Suppressor macrophage treated with lipopolysaccharide for 4 hours (primary cell): Measurements from ENCODE around the gene PWWP2A.
A peak's percentile ranks its signal among the peaks of the same experiment; 100 is the strongest.
"Not testable (repeated sequence)": the region's sequence is repeated elsewhere in the genome, so short reads cannot be mapped to it uniquely, and the experiment has no call there.

Source experiments
- DNase-seq: peaks from one replicate; pipeline ENCODE4 v3.0.0-alpha.2; 2020

Gene PWWP2A, protein sequence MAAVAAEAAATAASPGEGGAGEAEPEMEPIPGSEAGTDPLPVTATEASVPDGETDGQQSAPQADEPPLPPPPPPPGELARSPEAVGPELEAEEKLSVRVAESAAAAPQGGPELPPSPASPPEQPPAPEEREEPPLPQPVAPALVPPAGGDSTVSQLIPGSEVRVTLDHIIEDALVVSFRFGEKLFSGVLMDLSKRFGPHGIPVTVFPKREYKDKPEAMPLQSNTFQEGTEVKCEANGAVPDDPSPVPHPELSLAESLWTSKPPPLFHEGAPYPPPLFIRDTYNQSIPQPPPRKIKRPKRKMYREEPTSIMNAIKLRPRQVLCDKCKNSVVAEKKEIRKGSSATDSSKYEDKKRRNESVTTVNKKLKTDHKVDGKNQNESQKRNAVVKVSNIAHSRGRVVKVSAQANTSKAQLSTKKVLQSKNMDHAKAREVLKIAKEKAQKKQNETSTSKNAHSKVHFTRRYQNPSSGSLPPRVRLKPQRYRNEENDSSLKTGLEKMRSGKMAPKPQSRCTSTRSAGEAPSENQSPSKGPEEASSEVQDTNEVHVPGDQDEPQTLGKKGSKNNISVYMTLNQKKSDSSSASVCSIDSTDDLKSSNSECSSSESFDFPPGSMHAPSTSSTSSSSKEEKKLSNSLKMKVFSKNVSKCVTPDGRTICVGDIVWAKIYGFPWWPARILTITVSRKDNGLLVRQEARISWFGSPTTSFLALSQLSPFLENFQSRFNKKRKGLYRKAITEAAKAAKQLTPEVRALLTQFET

GRCh38 chr5:160119142-160119904 is at the start of gene PWWP2A:
Gene PWWP2A (minus strand): TSS chr5:160119450. CDS start chr5:160119388, 62 bp downstream.
- peak; percentile 100 for DNase-seq

DNA sequence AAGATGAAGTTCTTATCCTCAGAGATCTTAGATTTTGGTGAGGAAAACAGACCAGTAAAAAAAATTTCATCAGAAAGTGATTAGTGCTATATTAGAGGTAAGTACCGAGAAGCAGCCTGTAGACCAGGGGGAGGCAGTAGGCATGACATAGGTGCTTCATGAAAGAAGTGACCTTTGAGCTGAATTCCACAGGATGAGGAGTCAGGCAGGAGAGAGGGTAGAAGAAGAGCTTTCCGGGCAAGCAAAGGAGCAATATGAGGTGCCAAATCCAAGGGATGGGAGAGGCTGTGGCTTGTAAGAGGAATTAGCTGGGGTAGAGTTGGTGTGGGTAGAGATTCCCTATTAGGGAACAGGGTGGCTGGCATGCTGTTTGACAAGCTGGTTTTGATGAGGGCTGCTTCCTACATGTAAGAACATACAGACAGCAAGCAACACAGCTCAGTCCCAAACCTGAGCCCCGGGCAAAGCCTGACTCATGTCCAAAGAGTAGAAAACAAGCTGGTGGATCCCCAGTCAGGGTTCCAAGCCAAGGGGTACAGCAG is 48.4 kb upstream of the PWWP2A start:
- DNase-seq: no peak

DNA sequence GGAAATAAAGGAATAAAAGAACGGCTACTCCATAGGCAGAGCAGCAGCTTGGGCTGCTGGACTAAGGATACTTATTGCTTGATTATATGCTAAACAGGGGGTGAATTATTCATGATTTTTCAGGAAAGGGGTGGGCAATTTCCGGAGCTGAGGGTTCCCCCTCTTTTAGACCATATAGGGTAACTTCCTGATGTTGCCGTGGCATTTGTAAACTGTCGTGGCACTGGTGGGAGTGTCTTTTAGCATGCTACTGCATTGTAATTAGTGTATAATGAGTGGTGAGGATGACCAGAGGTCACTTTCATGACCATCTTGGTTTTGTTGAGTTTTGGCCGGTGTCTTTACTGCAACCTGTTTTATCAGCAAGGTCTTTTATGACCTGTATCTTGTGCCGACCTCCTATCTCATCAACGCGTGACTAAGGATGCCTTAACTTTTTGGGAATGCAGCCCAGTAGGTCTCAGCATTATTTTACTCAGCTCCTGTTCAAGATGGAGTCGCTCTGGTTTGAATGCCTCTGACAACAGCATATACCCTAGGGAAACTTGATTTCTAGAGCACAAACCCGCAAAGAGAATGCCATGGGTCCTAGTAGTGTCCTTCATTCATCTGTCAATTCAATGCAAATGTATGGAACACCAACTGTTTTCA is 47.8 kb upstream of the PWWP2A start:
- no peak for DNase-seq

DNA sequence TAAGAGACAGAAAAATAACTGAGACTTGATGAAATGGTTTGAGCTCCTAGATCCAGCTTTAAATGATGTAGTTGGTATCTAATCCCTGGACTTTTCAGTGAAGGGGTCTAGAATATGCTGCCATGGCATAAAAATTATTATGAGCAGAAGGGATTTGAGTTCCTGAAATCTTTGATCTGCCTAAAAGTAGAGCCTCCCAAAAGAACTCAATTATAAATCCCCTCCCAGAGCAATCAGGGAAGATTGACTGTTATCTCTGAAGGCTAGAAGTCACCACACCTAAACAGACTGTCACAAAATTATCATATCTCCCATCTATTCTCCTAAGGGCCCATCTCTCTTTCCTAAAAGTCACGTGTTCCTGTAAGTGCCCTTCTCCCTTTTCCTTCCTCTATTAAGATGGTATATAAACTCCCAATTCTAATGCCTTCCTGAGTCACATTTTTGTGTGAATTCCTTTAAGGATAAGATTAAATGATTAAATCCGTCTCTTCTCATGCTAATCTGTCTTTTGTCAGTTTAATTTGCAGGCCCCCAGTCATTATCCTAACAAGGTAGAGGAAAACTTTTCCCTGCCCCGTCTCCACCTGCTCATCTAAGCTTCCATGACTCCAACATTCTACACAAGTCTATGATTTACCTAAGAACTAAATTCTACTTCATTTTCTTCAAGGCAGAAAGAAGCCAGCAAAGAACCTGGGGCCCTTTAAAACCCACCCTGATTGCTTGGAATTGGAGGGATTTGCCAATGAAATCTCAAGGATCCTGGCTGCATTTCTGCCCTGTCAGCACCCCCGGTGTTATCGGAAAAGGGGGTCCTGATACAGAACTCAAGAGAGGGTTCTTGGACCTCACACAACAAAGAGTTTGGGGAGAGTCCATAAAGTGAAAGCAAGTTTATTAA is 47.1 kb upstream of the PWWP2A start:
- DNase-seq: no peak

- peak; percentile 74 for DNase-seq
These were observed 46.2 kb upstream of the PWWP2A start for GRCh38 chr5:160165137-160166068.

DNA sequence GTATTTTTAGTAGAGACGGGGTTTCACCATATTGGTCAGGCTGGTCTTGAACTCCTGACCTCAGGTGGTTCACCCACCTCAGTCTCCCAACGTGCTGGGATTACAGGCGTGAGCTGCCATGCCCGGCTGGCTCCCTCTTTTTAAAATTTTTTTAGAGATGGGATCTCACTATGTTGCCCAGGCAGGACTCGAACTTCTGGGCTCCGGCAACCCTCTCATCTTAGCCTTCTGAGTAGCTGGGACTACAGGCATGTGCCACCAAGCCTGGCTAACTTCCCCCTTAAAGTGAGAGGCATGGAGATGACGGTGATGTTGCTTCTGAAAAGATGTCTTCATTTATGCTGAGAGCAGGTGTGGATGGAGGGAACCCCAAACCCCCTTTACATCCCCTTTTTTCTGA is 43.7 kb upstream of the PWWP2A start:
- no peak for DNase-seq

- DNase-seq: no peak
These were observed 42.4 kb upstream of the PWWP2A start for GRCh38 chr5:160161626-160162025.

GRCh38 chr5:160160875-160161274 is 41.6 kb upstream of the PWWP2A start:
- not testable (repeated sequence) for DNase-seq

DNA sequence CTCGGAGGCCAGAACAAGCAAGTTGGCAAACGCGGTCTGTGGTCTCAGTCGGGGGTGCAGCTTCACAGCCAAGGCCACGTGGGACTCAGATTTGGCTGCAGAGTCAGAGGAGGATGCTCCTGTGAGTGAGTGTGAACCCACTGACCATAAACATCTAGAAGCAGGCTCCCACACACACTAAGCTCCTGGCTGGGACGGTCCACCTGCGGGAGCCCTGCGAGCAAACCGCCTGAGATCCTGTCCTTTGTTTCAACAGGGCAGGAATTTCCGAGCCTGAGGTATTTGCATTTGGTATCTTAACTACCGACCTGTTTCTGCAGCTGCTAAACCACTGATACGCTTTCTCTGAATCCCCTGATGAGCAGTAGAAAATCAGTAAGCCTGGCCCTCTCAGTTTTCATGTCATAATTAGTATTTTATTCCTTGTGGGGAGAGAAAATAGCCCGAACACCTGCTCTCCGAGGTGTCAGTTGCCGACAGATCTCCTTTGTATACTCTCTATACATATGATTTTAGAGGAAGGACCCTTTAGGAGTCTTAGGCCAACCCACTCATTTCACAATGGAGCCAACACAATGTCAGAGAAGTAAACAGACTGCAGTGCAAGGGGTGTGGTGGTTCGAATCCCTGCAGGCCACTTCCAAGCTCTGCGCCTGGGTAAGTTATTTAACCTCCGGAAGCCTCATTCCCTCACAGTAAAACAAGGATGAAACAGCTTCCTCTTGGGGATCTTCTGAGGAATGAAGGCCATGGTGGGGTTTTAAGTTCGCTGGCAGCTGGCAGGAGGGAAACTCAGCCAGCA is 40.9 kb upstream of the PWWP2A start:
- DNase-seq: no peak

DNA sequence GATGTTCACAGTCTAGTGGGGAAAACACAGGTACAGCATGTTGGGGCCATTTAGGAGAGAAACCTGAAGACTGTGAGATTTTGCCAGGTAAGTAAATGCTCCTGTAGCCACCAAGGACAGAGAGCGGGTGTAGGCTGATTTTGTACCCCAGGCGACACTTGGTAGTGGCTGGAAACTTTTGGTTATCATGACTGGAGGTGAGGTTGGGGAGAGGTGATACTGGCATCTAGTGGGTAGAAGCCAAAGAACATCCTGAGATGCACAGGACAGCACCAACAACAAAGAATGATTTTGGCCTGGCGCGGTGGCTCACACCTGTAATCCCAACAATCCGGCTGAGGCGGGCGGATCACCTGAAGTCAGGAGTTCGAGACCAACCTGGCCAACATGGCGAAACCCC is 38.8 kb upstream of the PWWP2A start:
- no peak for DNase-seq

- no peak for DNase-seq
These were observed 35.9 kb upstream of the PWWP2A start for GRCh38 chr5:160155017-160155750.

GRCh38 chr5:160152901-160153300 is 33.7 kb upstream of the PWWP2A start:
- DNase-seq: no peak

GRCh38 chr5:160152287-160152686 is 33.0 kb upstream of the PWWP2A start:
- no peak for DNase-seq

DNA sequence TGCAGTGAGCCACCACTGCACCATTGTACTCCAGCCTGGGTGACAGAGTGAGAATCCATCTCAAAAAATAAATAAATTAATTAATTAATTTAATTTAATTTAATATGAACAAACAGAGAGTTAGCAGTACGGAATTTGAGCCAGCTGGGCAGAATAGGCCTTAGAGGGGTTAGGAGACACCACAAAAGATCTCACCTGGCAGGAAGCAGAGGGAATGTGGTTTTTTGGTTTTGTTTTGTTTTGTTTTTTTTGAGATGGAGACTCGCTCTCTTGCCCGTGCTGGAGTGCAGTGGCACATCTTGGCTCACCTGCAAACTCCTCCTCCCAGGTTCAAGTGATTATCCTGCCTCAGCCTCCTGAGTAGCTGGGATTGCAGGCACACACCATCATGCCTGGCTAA is 31.8 kb upstream of the PWWP2A start:
- no peak for DNase-seq

- DNase-seq: no peak
These were observed 31.1 kb upstream of the PWWP2A start for GRCh38 chr5:160150381-160150780.

- DNase-seq: not testable (repeated sequence)
These were observed 25.2 kb upstream of the PWWP2A start for GRCh38 chr5:160144436-160144835.

DNA sequence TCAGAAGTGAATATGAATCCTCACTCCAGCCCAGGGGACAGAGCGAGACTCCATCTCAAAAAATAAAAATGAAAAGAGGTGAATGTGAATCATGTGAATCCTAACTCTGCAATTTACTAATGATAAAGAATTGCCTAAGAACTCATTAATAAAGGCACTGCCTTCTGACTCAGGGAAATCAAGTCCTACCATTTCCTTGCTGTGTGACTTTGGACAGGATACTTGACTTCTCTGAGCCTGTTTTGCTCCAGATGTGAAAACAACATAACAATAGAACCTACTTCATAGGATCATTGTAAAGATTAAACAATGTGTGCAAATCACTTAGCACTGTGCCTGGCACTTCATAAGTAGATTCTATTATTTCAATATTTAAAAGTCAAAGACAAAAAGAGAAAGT is 15.1 kb upstream of the PWWP2A start:
- DNase-seq: no peak

DNA sequence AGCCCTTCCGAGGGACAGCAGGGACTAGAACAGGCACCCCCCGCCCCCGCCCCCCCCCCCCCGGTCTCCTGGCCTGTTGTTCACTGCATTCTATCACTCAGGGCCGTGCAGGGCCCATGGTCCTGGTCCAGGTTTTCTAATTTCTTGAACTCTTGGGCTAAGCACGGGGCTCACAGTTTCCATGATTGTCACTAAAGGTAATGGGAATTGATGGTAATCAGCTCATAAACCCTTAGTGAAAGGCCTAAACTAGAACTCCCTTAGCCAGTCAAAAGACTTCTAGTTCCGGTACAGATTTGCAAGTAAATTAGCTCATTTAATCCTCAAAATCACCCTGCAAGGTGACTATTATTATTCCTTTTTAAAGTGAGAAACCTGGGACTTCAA is 14.7 kb upstream of the PWWP2A start:
- DNase-seq: no peak
